Thymus (tissue), 11 donors: ENCODE data around the gene ANP32A. TPM values are rescaled to one million over a fixed set of nuclear protein-coding genes. Genes with fewer than 3 reads are reported as not detected.

Source experiments
- DNase-seq, 9 donors: peaks; one replicate each; pipeline ENCODE4 v3.0.0-alpha.2; 2013; ENCODE audit warnings: low spot score in 9 of 9, low read depth in 6 of 9, missing footprints in 1 of 9
- H3K27ac ChIP-seq, 2 donors: one replicate each; pipeline ENCODE4 v1.5.1; 2013; ENCODE audit warnings: control low read depth in 1 of 2, low read depth in 1 of 2, low read length in 1 of 2, mild to moderate bottlenecking in 1 of 2, moderate library complexity in 1 of 2
- H3K27me3 ChIP-seq, 2 donors: one replicate each; pipeline ENCODE4 v1.5.1; 2013; ENCODE audit warnings: low read length in 1 of 2; ENCODE audit not compliant: control insufficient read depth in 2 of 2, insufficient read depth in 1 of 2
- H3K36me3 ChIP-seq, 2 donors: one replicate each; pipeline ENCODE4 v1.5.1; 2013; ENCODE audit warnings: low read length in 1 of 2, mild to moderate bottlenecking in 1 of 2, moderate library complexity in 1 of 2; ENCODE audit not compliant: control insufficient read depth in 2 of 2, insufficient read depth in 2 of 2
- H3K4me1 ChIP-seq, 2 donors: one replicate each; pipeline ENCODE4 v1.5.1; 2013; ENCODE audit warnings: low read length in 2 of 2; ENCODE audit not compliant: control insufficient read depth in 2 of 2, insufficient read depth in 2 of 2
- H3K4me3 ChIP-seq, 2 donors: one replicate each; pipeline ENCODE4 v1.5.1; 2013; ENCODE audit warnings: low read length in 2 of 2, control low read depth in 1 of 2, mild to moderate bottlenecking in 1 of 2
- H3K9me3 ChIP-seq, 2 donors: one replicate each; pipeline ENCODE4 v1.5.1; 2013; ENCODE audit warnings: low read length in 1 of 2, mild to moderate bottlenecking in 1 of 2; ENCODE audit not compliant: control insufficient read depth in 2 of 2, insufficient read depth in 1 of 2
- WGBS: extraction: QIAGEN DNeasy Blood & Tissue Kit; methylation state at CpG from one replicate; pipeline ENCODE4 v1.1.7; 2013; 5-methylcytosine and 5-hydroxymethylcytosine counted together
- polyA plus RNA-seq: library from polyadenylated mRNA; stranded (reverse); fragments of 200-250 nt; gene quantifications from one replicate; pipeline ENCODE4 v1.2.3, GENCODE V29; 2013
- total RNA-seq: library from RNA; stranded (reverse); fragments of 120-200 nt; gene quantifications from one replicate; pipeline ENCODE4 v1.2.4, GENCODE V29; 2013
- donor health status: healthy.

ANP32A gene
- total and polyA plus RNA-seq, 2 donors, result 115 to 142 TPM

GRCh38 chr15:68808091-68808490 lies 12.6 kb downstream of the ANP32A start:
- Histone ChIP-seq H3K4me3 (no peak overlapping the region), H3K27me3 (no peaks in the 10 kb centered on the region), H3K27ac (no peak overlapping the region), H3K36me3 (peaks cover 26 to 65% of the 10 kb centered on the region in 2 donors), H3K9me3 (no peaks in the 10 kb centered on the region), H3K4me1 (peaks cover 5 to 38% of the 10 kb centered on the region in 2 donors)
- WGBS, result 63% methylated on average over 2 of the region's 2 CpGs
- DNase-seq, result no peak

- H3K4me3 ChIP-seq, result no peak overlapping the region
- peaks cover 30 to 63% of the 10 kb centered on the region in 2 donors for H3K36me3 ChIP-seq
- H3K27me3 ChIP-seq, result no peaks in the 10 kb centered on the region
- WGBS, result 93% methylated on average over 11 of the region's 11 CpGs
- no peak for DNase-seq
- no peaks in the 10 kb centered on the region for H3K9me3 ChIP-seq
- no peak overlapping the region for H3K27ac ChIP-seq
- peaks cover 5 to 34% of the 10 kb centered on the region in 2 donors for H3K4me1 ChIP-seq
These were observed 13.4 kb downstream of the ANP32A start for GRCh38 chr15:68807249-68807648.

DNA sequence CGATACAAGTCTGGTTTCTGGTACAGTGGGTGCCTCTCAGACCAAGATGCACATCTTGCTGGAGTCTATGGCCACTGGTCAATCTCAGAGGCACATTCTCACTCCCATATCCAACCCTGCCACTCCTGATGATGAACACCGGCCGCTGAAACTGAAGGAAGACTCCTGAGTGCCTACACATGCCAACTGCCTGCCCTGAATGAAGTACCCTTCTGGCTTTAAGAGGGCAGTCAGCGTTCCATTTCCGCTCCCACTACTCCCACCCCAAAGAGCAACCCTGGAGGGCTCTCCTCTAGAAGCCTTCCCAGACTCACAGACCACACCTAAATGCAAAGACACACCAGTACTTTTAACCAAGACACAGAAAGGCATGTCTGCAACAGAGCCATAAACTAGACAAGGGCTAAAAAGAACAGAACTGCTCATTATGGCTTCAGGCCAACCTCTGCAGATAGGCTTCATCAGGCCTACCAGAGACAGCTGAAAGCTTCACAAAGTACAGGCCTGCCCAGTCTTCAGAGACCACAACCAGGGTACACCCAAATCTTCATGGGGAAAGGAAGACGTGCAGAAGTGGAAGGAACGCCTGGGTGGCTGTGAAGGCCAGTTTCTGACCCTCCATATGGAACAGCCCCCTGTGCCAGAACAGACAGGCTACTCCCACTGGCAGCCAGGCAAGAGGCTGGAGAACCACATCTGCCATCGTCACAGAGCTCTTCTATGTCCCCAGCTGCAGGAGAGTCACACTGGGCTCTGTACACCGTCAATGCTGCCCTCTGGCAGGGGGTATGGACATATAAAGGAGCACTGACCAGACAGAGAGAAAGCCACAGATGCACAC lies 14.3 kb downstream of the ANP32A start:
- Histone ChIP-seq H3K27me3 (no peaks in the 10 kb centered on the region), H3K4me1 (peaks cover 5 to 27% of the 10 kb centered on the region in 2 donors), H3K9me3 (no peaks in the 10 kb centered on the region), H3K27ac (no peak overlapping the region), H3K36me3 (peaks cover 30 to 59% of the 10 kb centered on the region in 2 donors), H3K4me3 (no peak overlapping the region)
- WGBS, result 91% methylated on average over 9 of the region's 9 CpGs
- DNase-seq, result no peak

DNA sequence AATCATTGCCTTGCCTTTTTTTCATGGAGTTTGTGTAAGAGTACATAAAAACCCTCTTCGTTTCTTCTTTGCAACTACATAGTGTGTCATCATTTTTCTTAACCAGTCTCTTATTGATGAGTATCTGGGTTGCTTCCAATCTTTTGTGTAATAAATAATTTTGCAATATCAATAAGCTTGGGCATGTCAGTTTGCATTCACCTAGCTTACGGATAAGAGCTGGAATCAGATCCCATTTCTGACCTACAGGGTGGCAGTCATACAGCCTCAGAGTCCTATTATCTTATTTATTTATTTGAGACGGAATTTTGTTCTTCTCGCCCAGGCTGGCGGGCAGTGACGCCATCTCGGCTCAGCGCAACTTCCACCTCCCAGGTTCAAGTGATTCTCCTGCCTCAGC lies 18.3 kb downstream of the ANP32A start:
- H3K27me3 ChIP-seq, result no peaks in the 10 kb centered on the region
- H3K4me3 ChIP-seq, result no peak overlapping the region
- no peak for DNase-seq
- no peaks in the 10 kb centered on the region for H3K9me3 ChIP-seq
- WGBS, result 98% methylated on average over 8 of the region's 8 CpGs
- H3K36me3 ChIP-seq, result peaks cover 22 to 51% of the 10 kb centered on the region in 2 donors
- peaks cover 8 to 20% of the 10 kb centered on the region in 2 donors for H3K4me1 ChIP-seq
- H3K27ac ChIP-seq, result no peak overlapping the region

- no peak for DNase-seq
- Histone ChIP-seq H3K4me1 (peaks cover 10 to 27% of the 10 kb centered on the region in 2 donors), H3K27ac (no peak overlapping the region), H3K4me3 (no peak overlapping the region), H3K9me3 (no peaks in the 10 kb centered on the region), H3K36me3 (peaks cover 15 to 44% of the 10 kb centered on the region in 2 donors), H3K27me3 (no peaks in the 10 kb centered on the region)
- 93% methylated on average over 4 of the region's 4 CpGs for WGBS
These were observed 19.0 kb downstream of the ANP32A start for GRCh38 chr15:68801572-68802148.

GRCh38 chr15:68800875-68801274 lies 19.8 kb downstream of the ANP32A start:
- no peak overlapping the region for H3K27ac ChIP-seq
- H3K4me3 ChIP-seq, result no peak overlapping the region
- WGBS, result 90% methylated on average over 1 of the region's 1 CpG
- no peaks in the 10 kb centered on the region for H3K27me3 ChIP-seq
- H3K36me3 ChIP-seq, result peaks cover 12 to 37% of the 10 kb centered on the region in 2 donors
- no peaks in the 10 kb centered on the region for H3K9me3 ChIP-seq
- H3K4me1 ChIP-seq, result peaks cover 17 to 35% of the 10 kb centered on the region in 2 donors
- DNase-seq, result no peak

- WGBS, result 88% methylated on average over 9 of the region's 9 CpGs
- no peak for DNase-seq
- Histone ChIP-seq H3K9me3 (no peaks in the 10 kb centered on the region), H3K4me3 (no peak overlapping the region), H3K4me1 (peaks cover 24 to 52% of the 10 kb centered on the region in 2 donors), H3K36me3 (peaks cover 12 to 30% of the 10 kb centered on the region in 2 donors), H3K27me3 (no peaks in the 10 kb centered on the region), H3K27ac (no peak overlapping the region)
These were observed 22.2 kb downstream of the ANP32A start for GRCh38 chr15:68798346-68799094.

DNA sequence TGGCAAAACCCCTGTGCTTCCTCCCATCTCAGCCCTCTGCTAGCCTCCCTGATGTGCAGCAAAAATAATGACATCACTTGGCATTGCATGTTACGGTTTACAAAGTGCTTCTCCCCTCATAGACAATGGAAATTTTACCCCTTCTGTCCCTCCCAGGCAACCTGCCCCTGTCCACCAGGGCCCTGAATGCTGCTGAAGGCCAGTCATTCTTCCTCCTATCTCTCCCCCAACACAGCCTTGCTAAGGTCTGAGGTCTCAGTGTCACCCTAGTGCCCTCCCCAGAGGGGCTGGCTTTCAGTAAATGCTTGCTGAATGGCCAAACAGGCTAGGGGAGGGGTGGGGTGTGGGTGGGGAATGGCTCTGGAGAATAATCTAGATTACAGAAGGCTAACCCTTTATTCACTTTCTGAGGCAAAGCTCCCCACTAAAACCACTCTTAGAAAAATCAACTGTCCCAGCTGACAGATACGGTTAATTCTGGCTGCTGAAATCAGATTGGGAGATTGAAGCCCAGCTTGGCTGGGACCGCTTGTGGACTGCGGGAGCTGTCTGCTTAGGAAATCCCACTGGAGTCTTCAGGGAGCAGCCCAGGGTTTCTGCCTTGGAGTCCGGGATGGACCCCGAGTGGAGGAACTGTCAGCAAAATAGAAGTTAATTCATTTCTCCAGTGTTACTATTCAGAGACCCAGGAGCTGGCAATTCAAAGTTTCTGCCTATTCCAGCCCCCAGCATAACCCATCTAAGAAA lies 22.9 kb downstream of the ANP32A start:
- DNase-seq, result no peak
- Histone ChIP-seq H3K27ac (no peak overlapping the region), H3K4me3 (no peak overlapping the region), H3K4me1 (peaks cover 28 to 60% of the 10 kb centered on the region in 2 donors), H3K36me3 (peaks cover 11 to 33% of the 10 kb centered on the region in 2 donors), H3K27me3 (no peaks in the 10 kb centered on the region), H3K9me3 (no peaks in the 10 kb centered on the region)
- 94% methylated on average over 6 of the region's 6 CpGs for WGBS
